HG03039 (cell line): ENCODE results near the gene SHISA6.

Experiments
- ATAC-seq: cut with Tn5 transposase; IDR thresholded peaks from one replicate; pipeline ENCODE4 v1.9.1; 2021; ENCODE audit warnings: mild to moderate bottlenecking, moderate library complexity; ENCODE audit not compliant: unreplicated experiment

SHISA6 gene

GRCh38 chr17:11514565-11514964 is 273.6 kb downstream of the SHISA6 start:
- ATAC-seq = no peak

GRCh38 chr17:11514981-11515680 is 274.1 kb downstream of the SHISA6 start:
- ATAC-seq = no peak

GRCh38 chr17:11515901-11516300 is 274.9 kb downstream of the SHISA6 start:
- no peak for ATAC-seq

GRCh38 chr17:11535231-11535630 is 294.2 kb downstream of the SHISA6 start:
- no peak for ATAC-seq

GRCh38 chr17:11538366-11538765 is 297.4 kb downstream of the SHISA6 start:
- no peak for ATAC-seq

- no peak for ATAC-seq
These were observed 298.6 kb downstream of the SHISA6 start for GRCh38 chr17:11539637-11540036.

- no peak for ATAC-seq
These were observed 304.0 kb downstream of the SHISA6 start for GRCh38 chr17:11545002-11545401.

GRCh38 chr17:11545696-11546095 is 304.7 kb downstream of the SHISA6 start:
- ATAC-seq = no peak

GRCh38 chr17:11547853-11548252 is 306.8 kb downstream of the SHISA6 start:
- ATAC-seq = no peak

- no peak for ATAC-seq
These were observed 307.4 kb downstream of the SHISA6 start for GRCh38 chr17:11548398-11548797.

- ATAC-seq = no peak
These were observed 309.4 kb downstream of the SHISA6 start for GRCh38 chr17:11550431-11550830.

- ATAC-seq = no peak
These were observed 310.4 kb downstream of the SHISA6 start for GRCh38 chr17:11551442-11551841.

- no peak for ATAC-seq
These were observed 312.1 kb downstream of the SHISA6 start for GRCh38 chr17:11553135-11553534.

- no peak for ATAC-seq
These were observed 313.0 kb downstream of the SHISA6 start for GRCh38 chr17:11554042-11554441.

GRCh38 chr17:11554542-11554941 is 313.5 kb downstream of the SHISA6 start:
- no peak for ATAC-seq

GRCh38 chr17:11555530-11555929 is 314.5 kb downstream of the SHISA6 start:
- ATAC-seq = no peak

- no peak for ATAC-seq
These were observed 316.9 kb downstream of the SHISA6 start for GRCh38 chr17:11557727-11558452.

GRCh38 chr17:11558681-11559234 is 317.7 kb downstream of the SHISA6 start:
- no peak for ATAC-seq

GRCh38 chr17:11559601-11560000 is 318.6 kb downstream of the SHISA6 start:
- no peak for ATAC-seq

GRCh38 chr17:11561281-11561680 is 320.3 kb downstream of the SHISA6 start:
- ATAC-seq = no peak

GRCh38 chr17:11561702-11562101 is 320.7 kb downstream of the SHISA6 start:
- no peak for ATAC-seq
